BLaER1 treated with 17β-estradiol and CSF1 and Interleukin-3, amounts not matched to agents 10 nM and 100 nM (cell line): Measurements from ENCODE around the gene KLHDC8A.
A peak's percentile ranks its signal among the peaks of the same experiment; 100 is the strongest.

ENCODE experiments used
- H3K27ac ChIP-seq, 11 experiments: shearing (Covaris generic); formaldehyde crosslinking; 2 replicates each; pipeline ENCODE4 v1.8.1; 2022
- H3K27me3 ChIP-seq, 11 experiments: shearing (Covaris generic); formaldehyde crosslinking; 2 replicates each; pipeline ENCODE4 v1.8.1; 2022
- H3K36me3 ChIP-seq, 11 experiments: shearing (Covaris generic); formaldehyde crosslinking; 2 replicates each; pipeline ENCODE4 v1.8.1; 2022
- H3K4me1 ChIP-seq, 10 experiments: shearing (Covaris generic); formaldehyde crosslinking; 2 replicates each; pipeline ENCODE4 v1.8.1; 2022
- H3K4me2 ChIP-seq, 11 experiments: shearing (Covaris generic); formaldehyde crosslinking; 2 replicates each; pipeline ENCODE4 v1.8.1; 2022
- H3K4me3 ChIP-seq, 10 experiments: shearing (Covaris generic); formaldehyde crosslinking; 2 replicates each; pipeline ENCODE4 v1.8.1; 2022
- H3K9ac ChIP-seq, 11 experiments: shearing (Covaris generic); formaldehyde crosslinking; 2 replicates each; pipeline ENCODE4 v1.8.1; 2022
- H3K9me3 ChIP-seq, 11 experiments: shearing (Covaris generic); formaldehyde crosslinking; replicated peaks in 1 of 11; 2 replicates each; pipeline ENCODE4 v1.8.1; 2022
- H4K20me1 ChIP-seq, 11 experiments: shearing (Covaris generic); formaldehyde crosslinking; 2 replicates each; pipeline ENCODE4 v1.8.1; 2022
- Cebpa-rat ChIP-seq, 11 experiments: shearing (Covaris generic); IDR thresholded peaks; 2 replicates each; pipeline ENCODE4 v1.8.1; 2022

KLHDC8A gene

DNA sequence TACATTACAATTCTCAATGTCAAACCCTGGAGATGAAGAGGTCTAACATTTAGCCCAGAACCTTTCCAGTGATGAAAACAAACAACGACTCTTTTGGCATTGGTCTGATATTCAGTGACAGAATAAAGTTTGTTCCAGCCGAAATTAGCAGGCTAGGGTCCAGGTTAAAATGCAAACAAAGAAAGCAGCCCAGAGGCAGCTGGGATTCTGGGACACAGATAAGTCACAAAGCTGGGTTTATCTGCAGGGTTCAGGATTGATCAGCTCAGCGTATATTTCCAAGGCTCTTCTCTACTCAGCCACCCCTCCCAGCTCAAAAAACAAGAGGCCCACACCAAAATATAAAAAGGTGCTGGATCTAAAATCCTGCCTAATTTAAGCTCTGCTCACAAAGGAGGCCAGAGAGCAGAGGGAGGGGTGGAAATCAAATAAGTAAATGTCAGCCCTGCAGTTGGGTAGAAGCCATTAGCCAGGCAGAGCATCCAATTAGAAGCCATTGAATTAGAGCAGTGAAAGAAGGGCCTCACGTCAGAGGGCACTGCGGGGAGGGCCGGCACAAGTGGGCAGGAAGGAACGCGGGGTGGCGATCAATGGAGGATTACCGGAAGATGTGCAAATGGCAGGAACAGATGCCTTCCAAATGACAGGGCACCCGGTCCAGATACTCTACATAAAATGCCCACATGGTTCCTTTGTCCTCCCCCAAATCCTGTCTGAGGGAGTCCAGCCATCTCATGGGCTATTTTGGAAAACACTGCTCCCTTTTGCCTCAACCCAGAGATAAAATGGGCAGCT, 3.2 kb upstream of the KLHDC8A start:
- Histone ChIP-seq H3K4me3 (no peak overlapping the region), H3K4me1 (peaks cover 0 to 19% (median 12%) of the 10 kb centered on the region in 10 experiments; a peak in 15 of 20 replicates), H3K27ac (no peak overlapping the region)

GRCh38 chr1:205358579-205358978, 1.9 kb upstream of the KLHDC8A start:
- no peak for TF ChIP-seq Cebpa-rat (IDR thresholded peaks at IDR 0.05)
- peaks cover 0 to 19% (median 12%) of the 10 kb centered on the region in 10 experiments; a peak in 15 of 20 replicates for H3K4me1 ChIP-seq
- H3K27me3 ChIP-seq: no peaks in the 10 kb centered on the region

More for the DNA sequence above, 3.2 kb upstream of the KLHDC8A start:
- H4K20me1 ChIP-seq: no peaks in the 10 kb centered on the region
- no peak overlapping the region for H3K9ac ChIP-seq
- no peaks in the 10 kb centered on the region for H3K36me3 ChIP-seq
- H3K27me3 ChIP-seq: no peaks in the 10 kb centered on the region
- no peaks in the 10 kb centered on the region for H3K9me3 ChIP-seq
- 0 out of 22 replicates have a peak overlapping the region, but pooled peaks of 1 of the 11 experiments have one; percentile 15 for H3K4me2 ChIP-seq
- TF ChIP-seq Cebpa-rat (IDR thresholded peaks at IDR 0.05): no peak

DNA sequence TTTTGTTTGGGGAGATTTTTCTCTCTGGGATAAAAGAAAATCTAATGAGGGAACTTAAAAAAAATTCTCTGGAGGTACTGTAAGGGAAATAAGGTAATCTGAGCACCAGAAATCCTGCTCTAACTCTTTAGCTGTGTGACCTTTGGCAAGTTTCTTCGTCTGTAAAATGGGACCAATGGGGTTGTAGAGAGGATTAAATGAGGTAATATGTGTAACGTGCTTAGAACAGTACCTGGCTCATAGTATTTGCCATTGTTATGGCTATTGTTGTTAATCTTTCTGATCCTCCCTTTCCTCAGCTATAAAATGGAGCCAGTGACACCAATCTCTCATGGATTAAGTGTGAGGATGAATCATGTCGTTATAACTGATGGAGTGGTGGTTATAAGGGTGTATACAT, 845 bp upstream of the KLHDC8A start:
- TF ChIP-seq Cebpa-rat (IDR thresholded peaks at IDR 0.05): no peak
- no peak overlapping the region for H3K27ac ChIP-seq
- H3K9ac ChIP-seq: no peak overlapping the region
- H3K9me3 ChIP-seq: no peaks in the 10 kb centered on the region
- H3K36me3 ChIP-seq: no peaks in the 10 kb centered on the region
- H3K4me2 ChIP-seq: peak overlapping the region in 4 of 11 experiments; percentile 11 to 59 (median 34); a peak in 3 of 22 replicates
- no peaks in the 10 kb centered on the region for H3K27me3 ChIP-seq
- peaks cover 0 to 19% (median 12%) of the 10 kb centered on the region in 10 experiments; a peak in 15 of 20 replicates for H3K4me1 ChIP-seq
- no peak overlapping the region for H3K4me3 ChIP-seq
- H4K20me1 ChIP-seq: no peaks in the 10 kb centered on the region

More at GRCh38 chr1:205358579-205358978, 1.9 kb upstream of the KLHDC8A start:
- Histone ChIP-seq H3K4me2 (no peak overlapping the region), H4K20me1 (no peaks in the 10 kb centered on the region), H3K9me3 (no peaks in the 10 kb centered on the region), H3K27ac (no peak overlapping the region), H3K4me3 (no peak overlapping the region), H3K36me3 (no peaks in the 10 kb centered on the region), H3K9ac (no peak overlapping the region)

- peaks cover under 1 to 31% (median 22%) of the 10 kb centered on the region in 10 experiments; a peak in 16 of 20 replicates for H3K4me1 ChIP-seq
- no peak overlapping the region for H3K9ac ChIP-seq
- H3K36me3 ChIP-seq: no peaks in the 10 kb centered on the region
- TF ChIP-seq Cebpa-rat (IDR thresholded peaks at IDR 0.05): no peak
- H3K9me3 ChIP-seq: no peaks in the 10 kb centered on the region
- H3K4me2 ChIP-seq: no peak overlapping the region
- H3K27me3 ChIP-seq: no peaks in the 10 kb centered on the region
- no peaks in the 10 kb centered on the region for H4K20me1 ChIP-seq
- no peak overlapping the region for H3K4me3 ChIP-seq
- H3K27ac ChIP-seq: no peak overlapping the region
These were observed 1.7 kb downstream of the KLHDC8A start for GRCh38 chr1:205355075-205355453.

DNA sequence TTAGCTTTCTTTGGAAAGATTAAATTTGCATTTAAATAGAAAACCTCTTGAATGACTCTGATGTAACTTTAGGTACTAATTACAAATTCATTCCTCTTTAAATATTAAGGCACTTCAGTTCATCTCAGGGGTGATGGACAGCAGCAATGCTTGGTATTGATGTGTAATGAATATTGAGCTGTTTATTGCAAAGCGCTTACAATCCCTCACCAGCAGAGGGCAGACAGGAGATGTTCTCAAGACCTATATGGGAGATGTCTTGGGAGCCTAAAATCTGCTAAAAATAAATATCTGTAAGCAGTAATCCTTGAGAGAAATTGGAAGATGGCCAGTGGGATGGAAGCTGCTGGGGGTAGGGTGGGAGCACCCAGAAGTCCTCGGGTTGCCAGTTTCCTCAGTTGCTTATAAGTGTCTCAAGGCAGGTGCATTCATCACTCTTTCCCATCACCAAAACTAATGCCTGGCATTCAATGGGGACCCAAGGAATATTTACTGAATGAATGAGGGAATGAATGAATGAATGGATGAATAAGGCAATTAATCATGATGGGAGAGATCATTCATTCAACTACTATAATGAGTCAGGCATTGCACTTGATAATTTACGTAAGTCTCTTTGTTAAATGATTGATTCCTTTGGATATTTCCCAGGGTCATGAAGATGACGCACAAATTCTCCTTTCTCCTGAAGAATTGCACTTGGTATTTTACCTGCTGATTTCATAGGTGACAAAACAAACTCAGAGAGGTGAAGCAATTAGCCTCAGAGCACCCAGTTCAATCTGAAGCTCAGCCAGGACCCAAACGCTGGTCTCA, 2.3 kb downstream of the KLHDC8A start:
- no peak overlapping the region for H3K27ac ChIP-seq
- peaks cover 6 to 37% (median 28%) of the 10 kb centered on the region in 10 experiments for H3K4me1 ChIP-seq
- no peak overlapping the region for H3K9ac ChIP-seq
- no peak overlapping the region for H3K4me3 ChIP-seq
- no peak overlapping the region for H3K4me2 ChIP-seq
- TF ChIP-seq Cebpa-rat (IDR thresholded peaks at IDR 0.05): no peak
- H4K20me1 ChIP-seq: no peaks in the 10 kb centered on the region
- no peaks in the 10 kb centered on the region for H3K27me3 ChIP-seq
- H3K9me3 ChIP-seq: no peaks in the 10 kb centered on the region
- H3K36me3 ChIP-seq: no peaks in the 10 kb centered on the region

- Histone ChIP-seq H3K9ac (no peak overlapping the region), H3K27me3 (no peaks in the 10 kb centered on the region), H3K4me2 (no peak overlapping the region), H3K9me3 (no peaks in the 10 kb centered on the region), H4K20me1 (no peaks in the 10 kb centered on the region), H3K36me3 (no peaks in the 10 kb centered on the region), H3K27ac (no peak overlapping the region), H3K4me3 (no peak overlapping the region), H3K4me1 (peaks cover 15 to 46% (median 36%) of the 10 kb centered on the region in 10 experiments)
- TF ChIP-seq Cebpa-rat (IDR thresholded peaks at IDR 0.05): no peak
These were observed 3.1 kb downstream of the KLHDC8A start for GRCh38 chr1:205353612-205354011.

DNA sequence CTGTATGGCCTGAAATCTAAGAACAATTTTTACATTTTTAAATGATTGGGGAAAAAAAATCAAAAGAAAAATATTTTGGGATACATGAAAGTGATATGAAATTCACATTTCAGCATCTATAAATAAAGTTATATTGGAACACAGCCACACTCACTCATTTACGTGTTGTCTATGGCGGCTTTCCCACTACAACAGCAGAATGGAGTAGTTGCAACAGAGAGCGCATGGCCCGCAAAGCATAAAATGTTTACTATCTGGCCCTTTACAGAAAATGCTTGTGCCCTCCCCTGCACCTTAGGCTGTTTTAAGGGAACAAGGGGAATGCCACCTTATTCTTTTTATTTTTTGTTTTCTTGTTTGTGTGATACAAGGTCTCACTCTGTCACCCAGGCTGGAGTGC, 3.5 kb downstream of the KLHDC8A start:
- TF ChIP-seq Cebpa-rat (IDR thresholded peaks at IDR 0.05): no peak
- no peaks in the 10 kb centered on the region for H3K27me3 ChIP-seq
- H3K4me2 ChIP-seq: no peak overlapping the region
- no peaks in the 10 kb centered on the region for H3K36me3 ChIP-seq
- H4K20me1 ChIP-seq: no peaks in the 10 kb centered on the region; a peak in 1 of 22 replicates
- no peaks in the 10 kb centered on the region for H3K9me3 ChIP-seq
- H3K27ac ChIP-seq: no peak overlapping the region
- no peak overlapping the region for H3K4me3 ChIP-seq
- H3K4me1 ChIP-seq: peaks cover 19 to 50% (median 41%) of the 10 kb centered on the region in 10 experiments
- no peak overlapping the region for H3K9ac ChIP-seq

- no peak overlapping the region for H3K27ac ChIP-seq
- H3K9ac ChIP-seq: no peak overlapping the region
- 0 out of 22 replicates have a peak, but pooled peaks cover 0 to 4% (median 0%) of the 10 kb centered on the region in 11 experiments for H3K27me3 ChIP-seq
- H3K36me3 ChIP-seq: no peaks in the 10 kb centered on the region
- no peaks in the 10 kb centered on the region; a peak in 1 of 22 replicates for H4K20me1 ChIP-seq
- peak overlapping the region in 2 of 11 experiments; percentile 16 to 20; a peak in 2 of 22 replicates for H3K4me2 ChIP-seq
- H3K4me3 ChIP-seq: no peak overlapping the region
- TF ChIP-seq Cebpa-rat (IDR thresholded peaks at IDR 0.05): no peak
- peaks cover 21 to 50% (median 42%) of the 10 kb centered on the region in 10 experiments for H3K4me1 ChIP-seq
- no peaks in the 10 kb centered on the region for H3K9me3 ChIP-seq
These were observed 4.6 kb downstream of the KLHDC8A start for GRCh38 chr1:205351984-205352713.
